ENCODE measurements around the gene NTPCR.
"Not testable (repeated sequence)": the region's sequence is repeated elsewhere in the genome, so short reads cannot be mapped to it uniquely, and the experiment has no call there.

Gene NTPCR

DNA sequence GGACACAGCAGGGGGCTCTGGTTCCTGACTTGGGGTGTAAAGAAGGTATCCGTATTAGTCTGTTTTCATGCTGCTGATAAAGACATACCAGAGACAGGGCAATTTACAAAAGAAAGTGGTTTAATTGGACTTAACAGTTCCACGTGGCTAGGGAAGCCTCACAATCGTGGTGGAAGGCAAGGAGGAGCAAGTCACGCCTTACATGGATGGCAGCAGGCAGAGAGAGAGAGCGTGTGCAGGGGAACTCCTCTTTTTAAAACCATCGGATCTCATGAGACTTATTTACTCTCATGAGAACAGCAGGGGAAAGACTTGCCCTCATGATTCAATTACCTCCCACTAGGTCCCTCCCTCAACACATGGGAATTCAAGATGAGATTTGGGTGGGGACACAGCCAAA lies 23.2 kb upstream of the NTPCR start:
- DNase-seq, result not testable (repeated sequence)

DNA sequence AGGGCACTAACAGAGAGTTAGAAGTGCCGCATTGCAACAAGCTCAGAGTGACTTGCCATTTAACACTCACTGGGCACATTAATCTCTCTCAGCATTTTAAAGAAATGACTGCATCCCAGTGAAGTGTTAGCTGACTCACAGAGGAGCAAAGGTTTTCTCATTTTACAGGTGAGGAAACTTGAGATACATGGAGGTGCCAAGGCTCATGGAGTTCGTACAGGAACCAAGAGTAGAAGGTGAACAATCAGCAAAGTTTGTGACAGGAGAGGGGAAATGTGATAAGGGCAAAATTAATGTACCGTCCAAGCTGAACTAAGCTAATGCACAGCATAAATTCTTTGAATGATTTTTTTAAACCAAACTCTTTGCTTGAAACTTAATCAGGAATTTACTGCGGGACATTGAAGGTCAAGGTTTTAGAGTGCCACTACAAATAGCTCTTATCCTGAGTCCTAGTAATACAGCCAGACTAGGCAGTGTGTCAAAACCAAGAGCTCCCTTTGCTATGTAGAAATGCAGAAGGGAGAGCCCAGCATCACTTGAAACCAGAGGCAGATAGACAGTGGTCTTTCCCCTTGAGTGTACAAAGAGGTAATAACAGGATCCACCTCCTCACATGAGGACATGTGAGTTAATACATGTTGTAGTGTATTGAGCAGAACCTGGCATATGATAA lies 22.4 kb upstream of the NTPCR start:
- no peak for DNase-seq

DNA sequence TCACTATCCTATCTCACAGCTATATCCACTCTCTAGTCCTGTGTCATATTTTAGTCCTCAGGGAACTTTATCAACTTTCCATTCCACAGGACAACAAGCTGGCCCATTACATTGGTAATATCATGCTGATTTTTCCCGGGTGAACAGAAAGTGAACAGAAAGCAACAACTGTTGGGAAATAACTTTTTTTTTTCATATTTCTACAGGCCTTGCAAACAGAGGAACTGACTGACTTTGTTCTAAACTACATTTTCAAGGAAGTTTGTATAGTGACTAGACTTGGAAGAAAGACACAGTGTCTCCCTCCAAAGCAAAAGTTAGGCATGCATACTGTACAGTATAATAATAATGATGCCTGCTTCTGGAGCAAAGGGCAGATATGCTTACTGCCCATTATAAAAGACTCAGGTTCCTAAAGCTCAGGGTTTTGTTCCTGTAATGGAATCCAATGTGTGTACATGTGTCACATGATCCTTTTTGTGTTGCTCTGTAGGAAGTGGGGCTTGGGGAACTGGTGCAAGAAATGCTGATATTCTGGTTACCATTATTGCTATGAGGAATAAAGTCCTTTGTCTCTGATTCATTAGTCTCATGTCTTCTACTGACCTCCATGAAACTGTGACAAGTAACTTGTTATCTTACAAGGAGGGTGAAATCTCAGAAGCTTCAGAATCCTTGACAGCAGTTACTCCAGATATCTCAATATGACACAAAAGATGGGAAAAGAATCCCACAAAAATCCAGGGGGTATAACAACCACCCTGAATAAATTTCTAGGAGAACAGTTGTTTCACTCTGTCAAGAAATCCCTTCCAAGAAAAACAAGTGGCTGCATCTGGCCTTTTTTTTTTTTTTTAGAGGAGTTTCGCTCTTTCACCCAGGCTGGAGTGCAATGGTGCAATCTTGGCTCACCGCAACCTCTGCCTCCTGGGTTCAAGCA lies 17.7 kb upstream of the NTPCR start:
- DNase-seq, result peak; percentile 29 to 74 (median 50)

- DNase-seq, result no peak
Measured at GRCh38 chr1:232936941-232937340, 13.5 kb upstream of the NTPCR start.

- peak in 2 of 4 experiments; percentile 50 to 51 for DNase-seq
Measured at GRCh38 chr1:232937741-232938375, 12.6 kb upstream of the NTPCR start.

DNA sequence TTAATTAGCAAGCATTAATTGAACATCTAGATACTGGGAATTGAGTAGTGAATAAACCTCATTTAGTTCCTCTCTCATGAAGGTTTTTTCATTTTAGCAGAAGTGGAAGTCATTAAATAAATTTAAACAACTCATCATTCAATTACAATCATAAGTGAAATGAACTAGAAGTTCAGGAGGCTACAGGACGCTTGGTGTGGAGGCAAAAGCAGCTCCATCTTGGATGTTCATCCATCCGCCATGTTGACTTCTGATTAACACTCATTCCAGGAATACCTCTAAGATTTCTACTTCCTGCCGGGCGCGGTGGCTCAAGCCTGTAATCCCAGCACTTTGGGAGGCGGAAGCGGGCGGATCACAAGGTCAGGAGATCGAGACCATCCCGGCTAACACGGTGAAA lies 11.5 kb upstream of the NTPCR start:
- no peak for DNase-seq

DNA sequence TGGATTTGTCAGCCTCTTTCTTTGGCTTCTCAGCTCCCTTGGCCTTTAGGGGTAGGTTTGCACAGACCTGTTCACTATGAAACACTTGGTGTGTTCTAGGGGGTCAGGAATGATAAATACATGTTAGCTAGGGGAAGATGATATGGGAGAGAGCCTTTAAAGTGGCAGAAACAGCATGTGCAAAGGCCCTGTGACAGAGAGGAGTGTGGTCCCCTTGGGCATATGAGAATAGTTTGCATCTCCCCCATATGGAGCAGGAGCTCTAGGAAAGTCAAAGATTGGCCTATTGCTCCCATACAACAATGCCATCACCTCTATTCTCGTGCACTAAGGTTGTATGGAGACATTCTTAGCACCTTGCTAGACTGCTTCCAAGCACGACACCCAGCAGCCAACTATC lies 10.7 kb upstream of the NTPCR start:
- DNase-seq, result no peak

DNA sequence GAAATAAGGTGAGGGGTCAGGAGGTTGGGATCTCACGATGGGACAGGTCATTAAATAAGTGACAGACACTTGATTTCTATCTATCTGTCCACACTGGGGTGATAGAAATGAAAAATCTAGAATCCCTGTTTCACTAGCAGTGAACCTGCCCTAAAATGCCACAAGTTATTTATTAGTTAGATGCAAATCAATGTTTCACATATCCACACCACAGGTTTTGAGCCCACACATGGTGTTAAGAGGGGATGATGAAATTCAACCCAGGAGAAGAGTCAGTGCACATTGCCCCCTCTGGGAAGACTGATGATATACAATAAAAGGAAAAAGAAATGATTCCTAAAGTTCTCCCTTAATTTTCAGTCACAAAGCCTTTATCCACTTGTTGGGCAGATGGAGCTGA lies 10.1 kb upstream of the NTPCR start:
- no peak for DNase-seq

- DNase-seq, result no peak
Measured at GRCh38 chr1:232942413-232943294, 7.8 kb upstream of the NTPCR start.

- no peak for DNase-seq
Measured at GRCh38 chr1:232943679-232944252, 6.6 kb upstream of the NTPCR start.

GRCh38 chr1:232944347-232944746 lies 6.1 kb upstream of the NTPCR start:
- DNase-seq, result peak in 3 of 4 experiments; percentile 23 to 43 (median 36)

- DNase-seq, result no peak
Measured at GRCh38 chr1:232949636-232950196, 695 bp upstream of the NTPCR start.

DNA sequence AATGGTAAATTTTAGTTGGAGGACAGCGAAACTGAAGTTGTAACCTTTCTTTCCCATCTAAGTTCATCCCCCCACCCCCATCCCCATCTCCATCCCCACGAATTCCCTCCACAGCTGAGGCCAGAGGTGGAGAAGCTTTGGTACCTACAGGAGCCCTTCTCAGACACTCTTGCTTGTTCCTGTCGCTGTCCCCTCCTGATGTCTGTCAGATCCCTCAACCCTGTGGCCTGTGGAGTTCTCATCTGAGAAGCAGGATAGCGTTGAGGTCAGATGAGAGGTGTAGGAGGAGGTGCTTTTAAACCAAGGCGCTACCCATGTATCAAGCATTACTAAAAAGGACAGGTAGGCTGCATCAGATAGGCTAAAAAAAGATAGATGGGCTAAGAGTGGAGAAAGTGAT lies 769 bp downstream of the NTPCR start:
- DNase-seq, result peak in 1 of 4 experiments; percentile 8

DNA sequence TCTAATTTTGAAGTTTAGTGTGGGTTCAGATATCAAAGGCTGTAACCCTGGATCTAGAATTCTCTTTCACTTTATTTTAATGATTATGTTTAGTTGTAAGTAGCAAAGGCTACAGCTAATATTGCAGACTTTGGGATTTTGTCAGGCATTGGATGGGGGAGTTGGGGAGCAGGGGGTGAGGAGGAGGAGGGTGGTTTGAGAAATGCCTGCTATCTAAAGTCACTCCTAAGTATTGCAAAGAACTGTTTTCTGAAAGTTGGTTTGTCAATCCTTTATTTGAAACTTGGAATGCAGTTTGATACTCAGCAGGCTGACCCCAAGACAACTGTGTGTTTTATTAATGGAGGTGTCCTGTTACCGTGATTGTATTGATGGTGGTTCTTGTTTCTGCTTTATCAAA lies 1.2 kb downstream of the NTPCR start:
- no peak for DNase-seq

DNA sequence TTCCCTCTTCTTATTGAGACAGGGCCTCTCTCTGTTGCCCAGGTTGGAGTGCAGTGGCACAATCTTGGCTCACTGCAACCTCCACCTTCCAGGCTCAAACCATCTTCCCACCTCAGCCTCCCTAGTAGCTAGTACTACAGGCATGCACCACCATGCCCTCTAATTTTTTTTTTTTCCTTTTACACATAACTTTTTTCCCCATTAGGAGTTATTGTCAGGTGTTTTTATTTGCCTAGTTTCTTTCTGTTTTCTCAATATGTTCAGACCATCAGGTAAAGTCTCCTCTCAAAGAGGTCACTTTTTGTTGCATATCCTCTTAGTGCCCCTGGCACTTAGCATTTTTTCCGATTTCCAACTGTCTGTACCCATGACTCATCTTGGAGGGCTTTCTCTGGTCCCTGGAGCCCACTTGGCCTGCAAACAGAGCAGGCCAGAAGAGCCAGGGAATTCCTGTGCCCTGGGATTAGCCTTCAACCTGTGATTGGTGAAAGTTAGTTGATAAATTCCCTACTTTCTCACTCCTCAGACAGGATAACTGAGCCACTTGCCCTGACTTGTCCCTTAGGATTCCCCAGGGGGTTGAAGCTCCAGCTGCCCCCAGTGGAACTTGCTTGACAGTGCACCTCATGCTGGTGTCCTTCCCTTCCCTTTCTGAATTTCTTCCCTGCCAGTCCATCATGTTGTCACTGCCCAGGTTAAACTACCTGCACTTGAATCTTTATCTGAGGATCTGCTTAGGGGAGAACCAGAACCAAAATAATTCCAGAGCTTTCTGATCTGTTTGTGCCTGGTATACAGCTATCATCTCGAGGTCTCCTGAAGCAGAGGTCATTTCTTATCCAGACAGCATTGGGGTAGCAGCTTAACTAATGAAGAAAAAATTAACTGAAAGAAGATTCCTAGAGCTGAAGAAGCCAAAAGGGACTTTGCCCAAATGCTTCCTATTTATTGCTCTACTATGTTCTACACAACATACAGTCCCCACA lies 2.4 kb downstream of the NTPCR start:
- DNase-seq, result peak; percentile 47 to 69 (median 63)

- peak in 1 of 4 experiments; percentile 7 for DNase-seq
Measured at GRCh38 chr1:232954594-232955365, 4.4 kb downstream of the NTPCR start.

GRCh38 chr1:232956081-232956480 lies 5.7 kb downstream of the NTPCR start:
- DNase-seq, result no peak

- no peak for DNase-seq
Measured at GRCh38 chr1:232958067-232958466, 7.7 kb downstream of the NTPCR start.

Data from suppressor macrophage (primary cell).